Breast epithelium (tissue), 4 donors: Measurements from ENCODE around the gene IL36B. TPM values are rescaled to one million over a fixed set of nuclear protein-coding genes. Genes with fewer than 3 reads are reported as not detected.

Experiments
- DNase-seq, 2 donors: peaks; one replicate each; pipeline ENCODE4 v3.0.0-alpha.2; 2019; ENCODE audit warnings: low spot score in 2 of 2
- H3K27ac ChIP-seq, 2 donors: fragments of 200-600 bp; sonication (generic) in 1 of 2; one replicate each; pipeline ENCODE4 v1.5.1; 2016 to 2019; ENCODE audit warnings: mild to moderate bottlenecking in 1 of 2
- H3K27me3 ChIP-seq, 2 donors: fragments of 200-600 bp; sonication (generic) in 1 of 2; one replicate each; pipeline versions ENCODE4 v1.5.1 to v1.6.0; 2017 to 2019; ENCODE audit warnings: control low read depth in 1 of 2, mild to moderate bottlenecking in 1 of 2
- H3K36me3 ChIP-seq: fragments of 200-600 bp; one replicate; pipeline ENCODE4 v1.5.1; 2019
- H3K4me1 ChIP-seq, 2 donors: fragments of 200-600 bp; sonication (generic); one replicate each; pipeline ENCODE4 v1.5.1; 2016 to 2019; ENCODE audit warnings: control low read depth in 1 of 2
- H3K4me3 ChIP-seq, 3 donors: fragments of 200-600 bp; sonication (generic); 1 replicate in 2 of 3; 2 replicates in 1 of 3; pipeline ENCODE4 v1.5.1; 2016 to 2019; ENCODE audit warnings: mild to moderate bottlenecking in 3 of 3, moderate library complexity in 2 of 3
- H3K9me3 ChIP-seq, 2 donors: fragments of 200-600 bp; sonication (generic) in 1 of 2; one replicate each; pipeline ENCODE4 v1.5.1; 2016 to 2019; ENCODE audit warnings: control low read depth in 1 of 2
- CTCF ChIP-seq, 3 donors: fragments of 450-650 bp; IDR thresholded peaks; one replicate each; pipeline ENCODE4 v1.5.1; 2016 to 2017; ENCODE audit warnings: antibody characterized with exemption in 3 of 3, mild to moderate bottlenecking in 3 of 3, moderate library complexity in 3 of 3
- POLR2A ChIP-seq: fragments of 450-650 bp; IDR thresholded peaks from one replicate; pipeline ENCODE4 v1.6.1; 2016; ENCODE audit warnings: antibody characterized with exemption, mild to moderate bottlenecking, moderate library complexity
- POLR2AphosphoS5 ChIP-seq, 3 donors: sonication (generic); formaldehyde crosslinking; IDR thresholded peaks; one replicate each; pipeline ENCODE4 v1.6.1; 2017; ENCODE audit warnings: antibody characterized with exemption in 3 of 3
- intact Hi-C: fragments of 100-400 bp; cut with DNase I; formaldehyde crosslinking; loops from one replicate; pipeline ENCODE4 v1.15.1; 2023; ENCODE audit warnings: low total_unique reads
- total RNA-seq, 3 donors: library from RNA; depleted of rRNA; stranded (reverse); fragments of >200 nt; gene quantifications; one replicate each; pipeline ENCODE4 v1.1.0, GENCODE V29; 2016

Gene IL36B
- total RNA-seq, 3 donors from 2014 or later, result not detected

- no peaks in the 10 kb centered on the region for H3K27me3 ChIP-seq
- no peak overlapping the region for H3K27ac ChIP-seq
- TF ChIP-seq POLR2A (no peak), CTCF (IDR thresholded peaks at IDR 0.05) (no peak), POLR2AphosphoS5 (IDR thresholded peaks at IDR 0.05) (no peak)
- no peak overlapping the region for H3K4me3 ChIP-seq
- H3K9me3 ChIP-seq, result peaks cover 4 to 36% of the 10 kb centered on the region in 2 donors
- no peak for DNase-seq
- H3K4me1 ChIP-seq, result no peaks in the 10 kb centered on the region
- intact Hi-C loops, result loop anchor here (2.0 kb wide), 1 partner anchor 49 kb away; no protein-coding TSS in a partner anchor
- H3K36me3 ChIP-seq, result no peaks in the 10 kb centered on the region
These were observed 58.8 kb downstream of the IL36B start for GRCh38 chr2:112993831-112994230.

GRCh38 chr2:112989611-112990010, 63.1 kb downstream of the IL36B start:
- H3K36me3 ChIP-seq, result no peaks in the 10 kb centered on the region
- H3K27me3 ChIP-seq, result no peaks in the 10 kb centered on the region
- H3K27ac ChIP-seq, result no peak overlapping the region
- TF ChIP-seq POLR2A, result no peak
- TF ChIP-seq CTCF (IDR thresholded peaks at IDR 0.05), result no peak
- TF ChIP-seq POLR2AphosphoS5 (IDR thresholded peaks at IDR 0.05), result no peak
- no peak for DNase-seq
- no peaks in the 10 kb centered on the region for H3K4me1 ChIP-seq
- intact Hi-C loops, result loop anchor here (1.0 kb wide), 1 partner anchor 9 kb away; no protein-coding TSS in a partner anchor
- peaks cover 4 to 39% of the 10 kb centered on the region in 2 donors for H3K9me3 ChIP-seq
- no peak overlapping the region for H3K4me3 ChIP-seq

GRCh38 chr2:112985090-112985489, 67.6 kb downstream of the IL36B start:
- H3K27ac ChIP-seq, result no peak overlapping the region
- H3K27me3 ChIP-seq, result peaks cover 0 to 3% of the 10 kb centered on the region in 2 donors
- H3K9me3 ChIP-seq, result peaks cover 4 to 16% of the 10 kb centered on the region in 2 donors
- H3K4me3 ChIP-seq, result no peak overlapping the region
- DNase-seq, result no peak
- TF ChIP-seq POLR2AphosphoS5 (IDR thresholded peaks at IDR 0.05) (no peak), CTCF (IDR thresholded peaks at IDR 0.05) (no peak), POLR2A (no peak)
- intact Hi-C loops, result no loop called here
- H3K4me1 ChIP-seq, result no peaks in the 10 kb centered on the region
- H3K36me3 ChIP-seq, result no peaks in the 10 kb centered on the region

- H3K4me3 ChIP-seq, result no peak overlapping the region
- TF ChIP-seq POLR2AphosphoS5 (IDR thresholded peaks at IDR 0.05) (no peak), CTCF (IDR thresholded peaks at IDR 0.05) (no peak), POLR2A (no peak)
- H3K4me1 ChIP-seq, result no peaks in the 10 kb centered on the region
- H3K9me3 ChIP-seq, result no peaks in the 10 kb centered on the region
- H3K27ac ChIP-seq, result no peak overlapping the region
- peaks cover 0 to 13% of the 10 kb centered on the region in 2 donors for H3K27me3 ChIP-seq
- no peaks in the 10 kb centered on the region for H3K36me3 ChIP-seq
- intact Hi-C loops, result no loop called here
- DNase-seq, result no peak
These were observed 72.1 kb downstream of the IL36B start for GRCh38 chr2:112980537-112980936.

- Histone ChIP-seq H3K4me3 (no peak overlapping the region), H3K27me3 (peaks cover 0 to 13% of the 10 kb centered on the region in 2 donors), H3K4me1 (no peaks in the 10 kb centered on the region), H3K36me3 (no peaks in the 10 kb centered on the region), H3K27ac (no peak overlapping the region), H3K9me3 (no peaks in the 10 kb centered on the region)
- TF ChIP-seq POLR2AphosphoS5 (IDR thresholded peaks at IDR 0.05) (no peak), CTCF (IDR thresholded peaks at IDR 0.05) (no peak), POLR2A (no peak)
- no peak for DNase-seq
- intact Hi-C loops, result no loop called here
These were observed 72.9 kb downstream of the IL36B start for GRCh38 chr2:112979731-112980130.
